K562 (cell line): ENCODE results near the gene DOP1A. TPM values are rescaled to one million over a fixed set of nuclear protein-coding genes. Genes with fewer than 3 reads are reported as not detected.
A peak's percentile ranks its signal among the peaks of the same experiment; 100 is the strongest.

Experiments
- BRF1 ChIP-seq: IDR thresholded peaks from 3 replicates; pipeline ENCODE4 v1.6.1; 2011; ENCODE audit warnings: borderline replicate concordance, mild to moderate bottlenecking; ENCODE audit not compliant: insufficient read length; ENCODE audit errors: extremely low read depth
- CTBP1 ChIP-seq: fragments of 450-650 bp; IDR thresholded peaks from 2 replicates; pipeline ENCODE4 v1.6.1; 2016; ENCODE audit warnings: borderline replicate concordance
- E2F1 ChIP-seq: sonication (generic); formaldehyde crosslinking; IDR thresholded peaks from 2 replicates; pipeline ENCODE4 v1.8.1; 2023; ENCODE audit warnings: mild to moderate bottlenecking, missing genetic modification reagents, moderate library complexity
- ELK3 ChIP-seq: fragments of 450-650 bp; formaldehyde crosslinking; IDR thresholded peaks from 2 replicates; pipeline ENCODE4 v1.4.0; 2020; ENCODE audit warnings: mild to moderate bottlenecking
- FOXA3 ChIP-seq, 2 experiments: fragments of 450-650 bp in 1 of 2; sonication (generic) in 1 of 2; formaldehyde crosslinking; IDR thresholded peaks in 1 of 2; conservative IDR thresholded peaks in 1 of 2; 2 replicates each; pipeline versions ENCODE4 v1.4.0 to v1.8.0; 2020 to 2022; ENCODE audit warnings: mild to moderate bottlenecking in 2 of 2, missing genetic modification reagents in 1 of 2
- HNRNPLL ChIP-seq: fragments of 200-400 bp; formaldehyde crosslinking; IDR thresholded peaks from 2 replicates; pipeline ENCODE4 v1.6.1; 2017; ENCODE audit warnings: low read length, low read depth, mild to moderate bottlenecking; ENCODE audit not compliant: poor library complexity, severe bottlenecking
- MNT ChIP-seq, 2 experiments: fragments of 450-650 bp; conservative IDR thresholded peaks; 2 replicates each; pipeline ENCODE4 v1.6.1; 2017; ENCODE audit warnings: mild to moderate bottlenecking in 2 of 2, moderate library complexity in 2 of 2
- NONO ChIP-seq, 2 experiments: fragments of 200-400 bp in 1 of 2; fragments of 450-650 bp in 1 of 2; formaldehyde crosslinking in 1 of 2; IDR thresholded peaks; 2 replicates each; pipeline ENCODE4 v1.6.1; 2017; ENCODE audit warnings: low read depth in 2 of 2, mild to moderate bottlenecking in 2 of 2, moderate library complexity in 2 of 2, low read length in 1 of 2
- PML ChIP-seq: IDR thresholded peaks from 2 replicates; pipeline ENCODE4 v1.6.1; 2012; ENCODE audit warnings: low read length, inconsistent platforms
- RB1 ChIP-seq: fragments of 450-650 bp; IDR thresholded peaks from 2 replicates; pipeline ENCODE4 v1.6.1; 2017; ENCODE audit warnings: low read depth, mild to moderate bottlenecking
- SMAD4 ChIP-seq: fragments of 250-450 bp; sonication (Bioruptor Pico); conservative IDR thresholded peaks from 2 replicates; pipeline ENCODE4 v1.8.0; 2021; ENCODE audit warnings: inconsistent platforms, mild to moderate bottlenecking, moderate library complexity
- SRF ChIP-seq, 2 experiments: fragments of 250-450, 450-650 bp in 1 of 2; sonication (Bioruptor Pico) in 1 of 2; sonication (generic) in 1 of 2; formaldehyde crosslinking; IDR thresholded peaks; 2 replicates each; pipeline versions ENCODE4 v1.5.0 to v1.5.1; 2020 to 2022; ENCODE audit warnings: mild to moderate bottlenecking in 1 of 2, missing genetic modification reagents in 1 of 2
- TCF3 ChIP-seq: sonication (generic); formaldehyde crosslinking; IDR thresholded peaks from 2 replicates; pipeline ENCODE4 v1.4.0; 2020; ENCODE audit warnings: mild to moderate bottlenecking, missing genetic modification reagents
- TOE1 ChIP-seq, 2 experiments: fragments of 450-650 bp in 1 of 2; sonication (generic) in 1 of 2; formaldehyde crosslinking in 1 of 2; IDR thresholded peaks; 2 replicates each; pipeline versions ENCODE4 v1.7.1 to v1.8.0; 2016 to 2022; ENCODE audit warnings: borderline replicate concordance in 2 of 2, mild to moderate bottlenecking in 2 of 2, antibody characterized with exemption in 1 of 2, inconsistent platforms in 1 of 2, low read depth in 1 of 2, missing genetic modification reagents in 1 of 2, moderate library complexity in 1 of 2
- ZNF511 ChIP-seq: sonication (generic); formaldehyde crosslinking; IDR thresholded peaks from 2 replicates; pipeline ENCODE4 v1.8.0; 2022; ENCODE audit warnings: mild to moderate bottlenecking, missing genetic modification reagents
- polyA plus RNA-seq, 8 experiments: library from polyadenylated mRNA; depleted of rRNA in 4 of 8; stranded (reverse) in 5 of 8; unstranded in 3 of 8; fragments of >200 nt; fragmentation: Nextera tagmentation in 2 of 8; fragmentation: Illumina TruSeq in 1 of 8; extraction: Ambion mirVana in 2 of 8; extraction: Trizol in 1 of 8; gene quantifications; 2 replicates each; pipeline versions ENCODE4 v1.2.1 to v1.2.3, GENCODE V29; 2011 to 2014; ENCODE audit warnings: inconsistent platforms in 1 of 8, missing spikeins in 1 of 8
- total RNA-seq, 7 experiments: library from RNA; depleted of rRNA in 6 of 7; stranded (reverse); fragments of >200 nt in 6 of 7; fragmentation: Illumina TruSeq in 2 of 7; extraction: Trizol in 2 of 7; gene quantifications; 2 replicates each; pipeline versions ENCODE4 v1.2.1 to v1.2.3, GENCODE V29; 2011 to 2021; ENCODE audit warnings: low replicate concordance in 1 of 7
- TF ChIP-seq, protein P1 (sequence below): sonication (generic); formaldehyde crosslinking; IDR thresholded peaks from 2 replicates; pipeline ENCODE4 v1.8.0; 2022; ENCODE audit warnings: mild to moderate bottlenecking, missing genetic modification reagents

DOP1A gene
- total and polyA plus RNA-seq, 9 of the 15 experiments (the other 6 are each of a cell fraction or from before 2014, with no cell fraction given) = 0.75 to 10.5 (median 4.4) TPM

GRCh38 chr6:83065511-83066192 lies 1.8 kb upstream of the DOP1A start, which contains the start of gene UBE3D (continued):
- TF ChIP-seq ZNF511 (CRISPR knock-in tag) (peak; percentile 63; the same call in 1 of the 2 replicates), TCF3 (CRISPR knock-in tag) (peak; percentile 49; the same call in 1 of the 2 replicates), RB1 (peak; percentile 93), FOXA3 (CRISPR knock-in tag; conservative IDR thresholded peaks at IDR 0.05 in 1 of 2, IDR thresholded peaks at IDR 0.05 in 1 of 2) (peak in 1 of 2 experiments; percentile 78; a peak in 2 of 4 replicates), TOE1 (IDR thresholded peaks at IDR 0.05; ENCODE audit: borderline replicate concordance) (peak; percentile 93; the same call in 1 of the 2 replicates), TOE1 (CRISPR knock-in tag; IDR thresholded peaks at IDR 0.05; ENCODE audit: borderline replicate concordance, low read depth) (no peak), ELK3 (CRISPR knock-in tag) (no peak), HNRNPLL (peak; percentile 49), MNT (conservative IDR thresholded peaks at IDR 0.05) (peak; percentile 95 to 96), SRF (CRISPR knock-in tag; IDR thresholded peaks at IDR 0.05) (0 out of 4 replicates have a peak, but pooled peaks of 1 of the 2 experiments have one; percentile 27), PML (peak; percentile 58; the same call in 1 of the 2 replicates), SMAD4 (CRISPR knock-in tag) (peak; percentile 57), E2F1 (0 out of 2 replicates have a peak, but pooled peaks have one; percentile 71), BRF1 (no peak), NONO (IDR thresholded peaks at IDR 0.05; ENCODE audit: low read depth in 2 of 2, low read length in 1 of 2) (peak in 1 of 2 experiments; percentile 62; a peak in 1 of 4 replicates), CTBP1 (peak; percentile 85)
- TF ChIP-seq, protein P1, sequence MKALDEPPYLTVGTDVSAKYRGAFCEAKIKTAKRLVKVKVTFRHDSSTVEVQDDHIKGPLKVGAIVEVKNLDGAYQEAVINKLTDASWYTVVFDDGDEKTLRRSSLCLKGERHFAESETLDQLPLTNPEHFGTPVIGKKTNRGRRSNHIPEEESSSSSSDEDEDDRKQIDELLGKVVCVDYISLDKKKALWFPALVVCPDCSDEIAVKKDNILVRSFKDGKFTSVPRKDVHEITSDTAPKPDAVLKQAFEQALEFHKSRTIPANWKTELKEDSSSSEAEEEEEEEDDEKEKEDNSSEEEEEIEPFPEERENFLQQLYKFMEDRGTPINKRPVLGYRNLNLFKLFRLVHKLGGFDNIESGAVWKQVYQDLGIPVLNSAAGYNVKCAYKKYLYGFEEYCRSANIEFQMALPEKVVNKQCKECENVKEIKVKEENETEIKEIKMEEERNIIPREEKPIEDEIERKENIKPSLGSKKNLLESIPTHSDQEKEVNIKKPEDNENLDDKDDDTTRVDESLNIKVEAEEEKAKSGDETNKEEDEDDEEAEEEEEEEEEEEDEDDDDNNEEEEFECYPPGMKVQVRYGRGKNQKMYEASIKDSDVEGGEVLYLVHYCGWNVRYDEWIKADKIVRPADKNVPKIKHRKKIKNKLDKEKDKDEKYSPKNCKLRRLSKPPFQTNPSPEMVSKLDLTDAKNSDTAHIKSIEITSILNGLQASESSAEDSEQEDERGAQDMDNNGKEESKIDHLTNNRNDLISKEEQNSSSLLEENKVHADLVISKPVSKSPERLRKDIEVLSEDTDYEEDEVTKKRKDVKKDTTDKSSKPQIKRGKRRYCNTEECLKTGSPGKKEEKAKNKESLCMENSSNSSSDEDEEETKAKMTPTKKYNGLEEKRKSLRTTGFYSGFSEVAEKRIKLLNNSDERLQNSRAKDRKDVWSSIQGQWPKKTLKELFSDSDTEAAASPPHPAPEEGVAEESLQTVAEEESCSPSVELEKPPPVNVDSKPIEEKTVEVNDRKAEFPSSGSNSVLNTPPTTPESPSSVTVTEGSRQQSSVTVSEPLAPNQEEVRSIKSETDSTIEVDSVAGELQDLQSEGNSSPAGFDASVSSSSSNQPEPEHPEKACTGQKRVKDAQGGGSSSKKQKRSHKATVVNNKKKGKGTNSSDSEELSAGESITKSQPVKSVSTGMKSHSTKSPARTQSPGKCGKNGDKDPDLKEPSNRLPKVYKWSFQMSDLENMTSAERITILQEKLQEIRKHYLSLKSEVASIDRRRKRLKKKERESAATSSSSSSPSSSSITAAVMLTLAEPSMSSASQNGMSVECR = peak; percentile 84; the same call in 1 of the 2 replicates
